ENCODE data around the gene GDA.

DNA sequence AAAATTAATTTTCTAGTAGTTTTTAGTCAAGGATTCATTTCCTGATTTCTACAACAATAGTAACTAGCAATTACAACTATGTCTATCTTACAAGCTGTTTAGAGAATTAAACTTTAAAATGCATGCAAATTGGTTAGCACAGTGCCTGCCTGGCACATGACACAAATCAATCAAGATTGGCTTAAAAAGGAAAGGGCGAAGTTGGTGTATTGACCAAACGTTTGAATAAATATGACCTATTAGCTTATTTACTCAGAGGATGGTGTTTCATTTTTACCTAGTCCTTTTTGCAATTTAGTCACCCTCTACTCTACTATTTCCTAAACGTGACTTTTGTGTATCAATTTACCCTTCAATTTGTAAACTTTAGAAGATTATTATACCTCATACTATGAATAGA lies 83.5 kb downstream of the GDA start:
- TF ChIP-seq, protein P1, sequence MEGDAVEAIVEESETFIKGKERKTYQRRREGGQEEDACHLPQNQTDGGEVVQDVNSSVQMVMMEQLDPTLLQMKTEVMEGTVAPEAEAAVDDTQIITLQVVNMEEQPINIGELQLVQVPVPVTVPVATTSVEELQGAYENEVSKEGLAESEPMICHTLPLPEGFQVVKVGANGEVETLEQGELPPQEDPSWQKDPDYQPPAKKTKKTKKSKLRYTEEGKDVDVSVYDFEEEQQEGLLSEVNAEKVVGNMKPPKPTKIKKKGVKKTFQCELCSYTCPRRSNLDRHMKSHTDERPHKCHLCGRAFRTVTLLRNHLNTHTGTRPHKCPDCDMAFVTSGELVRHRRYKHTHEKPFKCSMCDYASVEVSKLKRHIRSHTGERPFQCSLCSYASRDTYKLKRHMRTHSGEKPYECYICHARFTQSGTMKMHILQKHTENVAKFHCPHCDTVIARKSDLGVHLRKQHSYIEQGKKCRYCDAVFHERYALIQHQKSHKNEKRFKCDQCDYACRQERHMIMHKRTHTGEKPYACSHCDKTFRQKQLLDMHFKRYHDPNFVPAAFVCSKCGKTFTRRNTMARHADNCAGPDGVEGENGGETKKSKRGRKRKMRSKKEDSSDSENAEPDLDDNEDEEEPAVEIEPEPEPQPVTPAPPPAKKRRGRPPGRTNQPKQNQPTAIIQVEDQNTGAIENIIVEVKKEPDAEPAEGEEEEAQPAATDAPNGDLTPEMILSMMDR (IDR thresholded peaks at IDR 0.05): no peak
- no peak for TF ChIP-seq POLR2A (IDR thresholded peaks at IDR 0.05)
